IMR-90 (cell line): ENCODE measurements around the gene UGT3A1. TPM values are rescaled to one million over a fixed set of nuclear protein-coding genes. Genes with fewer than 3 reads are reported as not detected.

Experiments
- ATAC-seq: fragments of 200-7000 bp; cut with Tn5 transposase; 2 replicates; pipeline ENCODE4 v1.9.1; 2020; ENCODE audit warnings: low read depth, mild to moderate bottlenecking, moderate library complexity
- BruUV-seq: library from RNA; stranded (reverse); fragments of 400-500 nt; replicated peaks from 2 replicates; lab custom pipeline; 2021; lab: Mats Ljungman, UMichigan
- CTCF ChIA-PET: fragments of 300-600 bp; formaldehyde crosslinking; extraction: SDS; loops from one replicate; lab custom pipeline; 2021; ENCODE audit warnings: antibody characterized with exemption; lab: Yijun Ruan, JAX
- POLR2A ChIA-PET: fragments of 300-600 bp; sonication (Branson Sonifier 250); formaldehyde crosslinking; loops from one replicate; lab custom pipeline; 2022; ENCODE audit warnings: antibody characterized with exemption; ENCODE audit not compliant: unreplicated experiment; lab: Charles Lee
- DNase-seq: peaks from one replicate; pipeline ENCODE4 v3.0.0; 2013
- H2AFZ ChIP-seq: replicated peaks from 2 replicates; pipeline ENCODE3; 2013; ENCODE audit warnings: low read length, mild to moderate bottlenecking; ENCODE audit not compliant: poor library complexity
- H2AK5ac ChIP-seq: 2 replicates; pipeline ENCODE4 v1.6.1; 2013; ENCODE audit warnings: low read depth, low read length, inconsistent platforms
- H2AK9ac ChIP-seq: replicated peaks from 2 replicates; pipeline ENCODE3; 2013; ENCODE audit warnings: mild to moderate bottlenecking, low read depth, low read length, moderate library complexity; ENCODE audit not compliant: poor library complexity
- H2BK120ac ChIP-seq: 2 replicates; pipeline ENCODE4 v1.6.1; 2013; ENCODE audit warnings: low read depth, low read length, inconsistent platforms
- H2BK15ac ChIP-seq: 3 replicates; pipeline ENCODE4 v1.6.1; 2013; ENCODE audit warnings: low read depth, low read length, inconsistent platforms
- H2BK20ac ChIP-seq: 2 replicates; pipeline ENCODE4 v1.6.1; 2013; ENCODE audit warnings: low read depth, mild to moderate bottlenecking, inconsistent platforms, low read length, moderate library complexity
- H2BK5ac ChIP-seq: 2 replicates; pipeline ENCODE4 v1.6.1; 2013; ENCODE audit warnings: mild to moderate bottlenecking, low read depth, low read length, inconsistent platforms; ENCODE audit not compliant: poor library complexity, severe bottlenecking
- H3K14ac ChIP-seq: replicated peaks from 2 replicates; pipeline ENCODE4 v1.6.1; 2013; ENCODE audit warnings: low read depth, low read length, inconsistent platforms
- H3K18ac ChIP-seq: 2 replicates; pipeline ENCODE4 v1.6.1; 2013; ENCODE audit warnings: low read depth, low read length, control low read depth
- H3K23ac ChIP-seq: 2 replicates; pipeline ENCODE4 v1.6.1; 2013; ENCODE audit warnings: low read depth, low read length, inconsistent platforms
- H3K27ac ChIP-seq: 2 replicates; pipeline ENCODE4 v1.5.1; 2013; ENCODE audit warnings: mild to moderate bottlenecking, control low read depth, low read length; ENCODE audit not compliant: insufficient read depth
- H3K27me3 ChIP-seq: 2 replicates; pipeline ENCODE4 v1.6.1; 2013; ENCODE audit warnings: low read length; ENCODE audit not compliant: control insufficient read depth, insufficient read depth
- H3K36me3 ChIP-seq: 2 replicates; pipeline ENCODE4 v1.6.1; 2013; ENCODE audit warnings: low read length, mixed read lengths; ENCODE audit not compliant: control insufficient read depth, insufficient read depth
- H3K4ac ChIP-seq: 2 replicates; pipeline ENCODE4 v1.6.1; 2013; ENCODE audit warnings: low read depth, low read length, inconsistent platforms
- H3K4me1 ChIP-seq: 2 replicates; pipeline ENCODE4 v1.6.1; 2013; ENCODE audit warnings: low read length, mixed read lengths; ENCODE audit not compliant: control insufficient read depth, insufficient read depth
- H3K4me2 ChIP-seq: 2 replicates; pipeline ENCODE4 v1.6.1; 2013; ENCODE audit warnings: low read depth, mild to moderate bottlenecking, control low read depth, low read length, moderate library complexity
- H3K4me3 ChIP-seq: 2 replicates; pipeline ENCODE4 v1.5.1; 2013; ENCODE audit warnings: low read depth, mild to moderate bottlenecking, control low read depth, low read length, moderate library complexity; ENCODE audit not compliant: insufficient read depth
- H3K56ac ChIP-seq: 2 replicates; pipeline ENCODE4 v1.6.1; 2013; ENCODE audit warnings: low read length, inconsistent platforms; ENCODE audit not compliant: insufficient read depth; ENCODE audit errors: extremely low read depth
- H3K79me1 ChIP-seq, 2 experiments: 2 replicates each; pipeline ENCODE4 v1.6.1; 2013; ENCODE audit warnings: low read length in 2 of 2, inconsistent platforms in 1 of 2, low read depth in 1 of 2
- H3K9ac ChIP-seq: 2 replicates; pipeline ENCODE4 v1.6.1; 2013; ENCODE audit warnings: low read depth, low read length, control low read depth
- H3K9me1 ChIP-seq: 2 replicates; pipeline ENCODE4 v1.6.1; 2013; ENCODE audit warnings: low read length, inconsistent platforms; ENCODE audit not compliant: insufficient read depth
- H3K9me3 ChIP-seq: 2 replicates; pipeline ENCODE4 v1.6.1; 2013; ENCODE audit warnings: low read length; ENCODE audit not compliant: control insufficient read depth, insufficient read depth
- H4K20me1 ChIP-seq: 2 replicates; pipeline ENCODE4 v1.6.1; 2013; ENCODE audit warnings: low read length, inconsistent platforms; ENCODE audit not compliant: insufficient read depth
- H4K5ac ChIP-seq: 2 replicates; pipeline ENCODE4 v1.6.1; 2013; ENCODE audit warnings: mild to moderate bottlenecking, low read depth, low read length, control low read depth
- H4K8ac ChIP-seq, 2 experiments: 2 replicates each; pipeline ENCODE4 v1.6.1; 2013; ENCODE audit warnings: low read depth in 2 of 2, low read length in 2 of 2, control low read depth in 1 of 2, inconsistent platforms in 1 of 2
- H4K91ac ChIP-seq: 2 replicates; pipeline ENCODE4 v1.6.1; 2013; ENCODE audit warnings: low read depth, low read length, inconsistent platforms; ENCODE audit not compliant: insufficient read depth
- BHLHE40 ChIP-seq: fragments of 150-350 bp; IDR thresholded peaks from 2 replicates; pipeline ENCODE4 v1.6.1; 2016; ENCODE audit warnings: mild to moderate bottlenecking, low read depth, low read length
- CEBPB ChIP-seq: IDR thresholded peaks from 2 replicates; pipeline ENCODE4 v1.6.1; 2012; ENCODE audit warnings: low read depth, low read length, improper control_type of control experiment
- CHD1 ChIP-seq: IDR thresholded peaks from 2 replicates; pipeline ENCODE4 v1.6.1; 2012; ENCODE audit warnings: low read depth, low read length, improper control_type of control experiment
- ELK1 ChIP-seq: fragments of 150-350 bp; IDR thresholded peaks from 2 replicates; pipeline ENCODE4 v1.6.1; 2016; ENCODE audit warnings: low read depth, mild to moderate bottlenecking, low read length, moderate library complexity, borderline replicate concordance
- FOS ChIP-seq: fragments of 150-350 bp; IDR thresholded peaks from 2 replicates; pipeline ENCODE4 v1.6.1; 2016; ENCODE audit warnings: low read depth, low read length
- MAFK ChIP-seq: IDR thresholded peaks from 2 replicates; pipeline ENCODE4 v1.6.1; 2012; ENCODE audit warnings: low read depth, low read length, improper control_type of control experiment
- MAZ ChIP-seq: IDR thresholded peaks from 2 replicates; pipeline ENCODE4 v1.6.1; 2012; ENCODE audit warnings: low read depth, mild to moderate bottlenecking, low read length, improper control_type of control experiment, moderate library complexity, borderline replicate concordance
- MXI1 ChIP-seq: IDR thresholded peaks from 2 replicates; pipeline ENCODE4 v1.6.1; 2012; ENCODE audit warnings: low read depth, mild to moderate bottlenecking, low read length, moderate library complexity, borderline replicate concordance
- NFE2L2 ChIP-seq: fragments of 150-350 bp; IDR thresholded peaks from 2 replicates; pipeline ENCODE4 v1.6.1; 2016; ENCODE audit warnings: low read depth, mild to moderate bottlenecking, low read length
- POLR2A ChIP-seq: IDR thresholded peaks from 2 replicates; pipeline ENCODE4 v1.6.1; 2012; ENCODE audit warnings: mild to moderate bottlenecking, low read depth, low read length
- RAD21 ChIP-seq: IDR thresholded peaks from 2 replicates; pipeline ENCODE4 v1.6.1; 2012; ENCODE audit warnings: low read length, improper control_type of control experiment
- RCOR1 ChIP-seq: IDR thresholded peaks from 2 replicates; pipeline ENCODE4 v1.6.1; 2012; ENCODE audit warnings: mild to moderate bottlenecking, low read length, improper control_type of control experiment; ENCODE audit not compliant: insufficient replicate concordance
- RFX5 ChIP-seq: IDR thresholded peaks from 2 replicates; pipeline ENCODE4 v1.8.0; 2012; ENCODE audit warnings: low read depth, mild to moderate bottlenecking, low read length, moderate library complexity
- SMC3 ChIP-seq: fragments of 150-350 bp; IDR thresholded peaks from 2 replicates; pipeline ENCODE4 v1.6.1; 2016; ENCODE audit warnings: low read depth, mild to moderate bottlenecking, antibody characterized with exemption, low read length, moderate library complexity
- USF2 ChIP-seq: fragments of 150-350 bp; IDR thresholded peaks from 2 replicates; pipeline ENCODE4 v1.6.1; 2017; ENCODE audit warnings: mild to moderate bottlenecking, antibody characterized with exemption, low read length, low read depth
- WGBS, 2 experiments: methylation state at CpG; one replicate each; pipeline versions ENCODE4 v1.1.5 to v1.1.7; 2013; ENCODE audit warnings: missing lambda C conversion rate in 2 of 2; ENCODE audit not compliant: insufficient read length in 1 of 2; ENCODE audit errors: extremely low coverage in 2 of 2; 5-methylcytosine and 5-hydroxymethylcytosine counted together
- dilution Hi-C: fragments of 300-500 bp; cut with HindIII; formaldehyde crosslinking; loops from one replicate; pipeline ENCODE4 v1.14.3; 2018; ENCODE audit warnings: low sequenced_read_pairs; ENCODE audit not compliant: unreplicated experiment
- in situ Hi-C: fragments of 300-500 bp; cut with MboI; formaldehyde crosslinking; loops from 3 replicates; pipeline ENCODE4 v1.14.3; 2019; ENCODE audit warnings: low sequenced_read_pairs, inconsistent platforms, mixed read lengths
- intact Hi-C: fragments of 100-400 bp; cut with micrococcal nuclease; formaldehyde crosslinking; loops from 2 replicates; pipeline ENCODE4 v1.10.0; 2022
- polyA plus RNA-seq, 3 experiments: library from polyadenylated mRNA; depleted of rRNA; stranded (reverse); fragments of >200 nt; gene quantifications; 2 replicates each; pipeline ENCODE4 v1.2.3, GENCODE V29; 2012; ENCODE audit warnings: low replicate concordance in 1 of 3
- total RNA-seq: library from RNA; depleted of rRNA; stranded (reverse); fragments of >200 nt; gene quantifications from 2 replicates; pipeline ENCODE4 v1.2.3, GENCODE V29; 2012
- TF ChIP-seq, protein P1 (sequence below): conservative IDR thresholded peaks from 2 replicates; pipeline ENCODE4 v1.5.1; 2012; ENCODE audit warnings: mild to moderate bottlenecking, low read depth, low read length, improper control_type of control experiment

Gene UGT3A1
- total and polyA plus RNA-seq, 2 of the 4 experiments (the other 2 are of a cell fraction), result not detected

- Histone ChIP-seq H4K8ac (no peak overlapping the region), H4K20me1 (no peaks in the 10 kb centered on the region), H3K9me3 (no peaks in the 10 kb centered on the region), H3K36me3 (no peaks in the 10 kb centered on the region), H2BK5ac (no peak overlapping the region), H3K27ac (no peak overlapping the region), H2BK120ac (no peak overlapping the region), H3K18ac (no peak overlapping the region), H3K4ac (no peak overlapping the region), H4K5ac (no peak overlapping the region), H3K56ac (no peak overlapping the region), H3K14ac (no peak overlapping the region), H2BK20ac (no peak overlapping the region), H3K4me1 (no peaks in the 10 kb centered on the region), H3K27me3 (peaks cover 2% of the 10 kb centered on the region), H3K9ac (no peak overlapping the region), H3K4me2 (no peak overlapping the region), H3K4me3 (no peak overlapping the region), H2AK9ac (no peak overlapping the region), H2AFZ (no peak overlapping the region), H4K91ac (no peak overlapping the region), H3K79me1 (no peaks in the 10 kb centered on the region), H2BK15ac (no peak overlapping the region), H2AK5ac (no peak overlapping the region), H3K9me1 (no peaks in the 10 kb centered on the region), H3K23ac (no peak overlapping the region)
- DNase-seq, result no peak
- ChIA-PET CTCF (no interaction called here), POLR2A (no interaction called here)
- WGBS, 2 experiments, result 80% methylated on average over 2 of the region's 12 CpGs; no CpG with 5 or more reads in 1 of the 2 experiments
- in situ Hi-C loops, result no loop called here
- intact Hi-C loops, result no loop called here
- dilution Hi-C loops, result no loop called here
- no TSS peak for BruUV-seq
- ATAC-seq, result no peak
- TF ChIP-seq NFE2L2, result no peak
- no peak for TF ChIP-seq ELK1
- no peak for TF ChIP-seq MXI1
- no peak for TF ChIP-seq USF2
- TF ChIP-seq, protein P1, sequence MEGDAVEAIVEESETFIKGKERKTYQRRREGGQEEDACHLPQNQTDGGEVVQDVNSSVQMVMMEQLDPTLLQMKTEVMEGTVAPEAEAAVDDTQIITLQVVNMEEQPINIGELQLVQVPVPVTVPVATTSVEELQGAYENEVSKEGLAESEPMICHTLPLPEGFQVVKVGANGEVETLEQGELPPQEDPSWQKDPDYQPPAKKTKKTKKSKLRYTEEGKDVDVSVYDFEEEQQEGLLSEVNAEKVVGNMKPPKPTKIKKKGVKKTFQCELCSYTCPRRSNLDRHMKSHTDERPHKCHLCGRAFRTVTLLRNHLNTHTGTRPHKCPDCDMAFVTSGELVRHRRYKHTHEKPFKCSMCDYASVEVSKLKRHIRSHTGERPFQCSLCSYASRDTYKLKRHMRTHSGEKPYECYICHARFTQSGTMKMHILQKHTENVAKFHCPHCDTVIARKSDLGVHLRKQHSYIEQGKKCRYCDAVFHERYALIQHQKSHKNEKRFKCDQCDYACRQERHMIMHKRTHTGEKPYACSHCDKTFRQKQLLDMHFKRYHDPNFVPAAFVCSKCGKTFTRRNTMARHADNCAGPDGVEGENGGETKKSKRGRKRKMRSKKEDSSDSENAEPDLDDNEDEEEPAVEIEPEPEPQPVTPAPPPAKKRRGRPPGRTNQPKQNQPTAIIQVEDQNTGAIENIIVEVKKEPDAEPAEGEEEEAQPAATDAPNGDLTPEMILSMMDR, result no peak
- TF ChIP-seq RFX5, result no peak
- no peak for TF ChIP-seq RCOR1
- TF ChIP-seq SMC3, result no peak
- no peak for TF ChIP-seq FOS
- no peak for TF ChIP-seq POLR2A
- no peak for TF ChIP-seq MAFK
- no peak for TF ChIP-seq CEBPB
- no peak for TF ChIP-seq CHD1
- no peak for TF ChIP-seq BHLHE40
- no peak for TF ChIP-seq MAZ
- no peak for TF ChIP-seq RAD21
These were observed 670 bp downstream of the UGT3A1 start for GRCh38 chr5:35990520-35990919.
